WTC11 (cell line): ENCODE data around the gene SRRM2. TPM values are rescaled to one million over a fixed set of nuclear protein-coding genes. Genes with fewer than 3 reads are reported as not detected.

Source experiments
- ATAC-seq: fragments of 200-7000 bp; cut with Tn5 transposase; 2 replicates; pipeline ENCODE4 v1.10.0; 2021; ENCODE audit warnings: mild to moderate bottlenecking, moderate library complexity
- CTCF ChIA-PET: fragments of 300-600 bp; sonication (Branson Sonifier 250); formaldehyde crosslinking; loops from one replicate; lab custom pipeline; 2021; ENCODE audit warnings: antibody characterized with exemption; lab: Charles Lee
- POLR2A ChIA-PET: fragments of 350-600 bp; sonication (Branson Sonifier 250); formaldehyde crosslinking; loops from one replicate; lab custom pipeline; 2021; ENCODE audit warnings: antibody characterized with exemption; lab: Charles Lee
- DNase-seq: peaks from one replicate; pipeline ENCODE4 v3.0.0; 2021; ENCODE audit warnings: low spot score
- H3K27ac Mint-ChIP-seq: 2 replicates; pipeline ENCODE4 v1.8.0; 2021; ENCODE audit warnings: mixed read lengths
- H3K27me3 Mint-ChIP-seq: 2 replicates; pipeline ENCODE4 v1.8.0; 2021; ENCODE audit warnings: low read depth, mild to moderate bottlenecking, moderate library complexity, mixed read lengths
- H3K36me3 Mint-ChIP-seq: 2 replicates; pipeline ENCODE4 v1.8.0; 2021; ENCODE audit warnings: mixed read lengths
- H3K4me1 Mint-ChIP-seq: 2 replicates; pipeline ENCODE4 v1.8.0; 2022; ENCODE audit warnings: mixed read lengths
- H3K4me3 Mint-ChIP-seq: 2 replicates; pipeline ENCODE4 v1.8.0; 2021; ENCODE audit warnings: mild to moderate bottlenecking, moderate library complexity, mixed read lengths
- H3K9me3 Mint-ChIP-seq: 2 replicates; pipeline ENCODE4 v1.8.0; 2021; ENCODE audit warnings: mixed read lengths
- CTCF ChIP-seq: fragments of 200-600 bp; IDR thresholded peaks from 2 replicates; pipeline ENCODE4 v1.8.0; 2022; ENCODE audit warnings: antibody characterized with exemption
- EMX1 ChIP-seq: fragments of 250-450 bp; sonication (Bioruptor Pico); IDR thresholded peaks from 2 replicates; pipeline ENCODE4 v1.8.0; 2021; ENCODE audit warnings: mild to moderate bottlenecking
- FOXK1 ChIP-seq: sonication (generic); formaldehyde crosslinking; IDR thresholded peaks from 2 replicates; pipeline ENCODE4 v1.8.0; 2022; ENCODE audit warnings: mild to moderate bottlenecking, moderate library complexity, missing genetic modification reagents
- FOXP1 ChIP-seq: sonication (generic); formaldehyde crosslinking; IDR thresholded peaks from 2 replicates; pipeline ENCODE4 v1.8.0; 2022; ENCODE audit warnings: missing genetic modification reagents, mild to moderate bottlenecking, moderate library complexity, borderline replicate concordance
- GABPB1 ChIP-seq: sonication (generic); formaldehyde crosslinking; IDR thresholded peaks from 2 replicates; pipeline ENCODE4 v1.8.1; 2023; ENCODE audit warnings: mild to moderate bottlenecking, missing genetic modification reagents
- GRHL2 ChIP-seq: fragments of 250-450 bp; sonication (Bioruptor Pico); IDR thresholded peaks from 2 replicates; pipeline ENCODE4 v1.8.0; 2022; ENCODE audit warnings: mild to moderate bottlenecking, moderate library complexity; ENCODE audit not compliant: insufficient replicate concordance, severe bottlenecking
- MLX ChIP-seq: sonication (generic); formaldehyde crosslinking; IDR thresholded peaks from 2 replicates; pipeline ENCODE4 v1.8.1; 2023; ENCODE audit warnings: mild to moderate bottlenecking, missing genetic modification reagents, moderate library complexity
- MYBL2 ChIP-seq: sonication (generic); formaldehyde crosslinking; IDR thresholded peaks from 2 replicates; pipeline ENCODE4 v1.8.1; 2023; ENCODE audit warnings: mild to moderate bottlenecking, moderate library complexity, missing genetic modification reagents
- NFYB ChIP-seq: sonication (generic); formaldehyde crosslinking; conservative IDR thresholded peaks from 2 replicates; pipeline ENCODE4 v1.8.0; 2022; ENCODE audit warnings: low read depth, missing genetic modification reagents
- NR2C2 ChIP-seq: sonication (generic); formaldehyde crosslinking; IDR thresholded peaks from 2 replicates; pipeline ENCODE4 v1.8.0; 2022; ENCODE audit warnings: mild to moderate bottlenecking, missing genetic modification reagents
- SMAD3 ChIP-seq: sonication (generic); formaldehyde crosslinking; IDR thresholded peaks from 2 replicates; pipeline ENCODE4 v1.8.0; 2022; ENCODE audit warnings: missing genetic modification reagents, mild to moderate bottlenecking, borderline replicate concordance
- TCF7 ChIP-seq: sonication (generic); formaldehyde crosslinking; IDR thresholded peaks from 2 replicates; pipeline ENCODE4 v1.8.0; 2022; ENCODE audit warnings: mild to moderate bottlenecking, low read depth, missing genetic modification reagents, moderate library complexity
- USF1 ChIP-seq: sonication (generic); formaldehyde crosslinking; IDR thresholded peaks from 2 replicates; pipeline ENCODE4 v1.8.0; 2022; ENCODE audit warnings: mild to moderate bottlenecking, missing genetic modification reagents
- ZMAT4 ChIP-seq: fragments of 250-450 bp; sonication (Bioruptor Pico); IDR thresholded peaks from 2 replicates; pipeline ENCODE4 v1.9.0; 2021; ENCODE audit warnings: mild to moderate bottlenecking
- ZNF121 ChIP-seq: sonication (generic); formaldehyde crosslinking; IDR thresholded peaks from 2 replicates; pipeline ENCODE4 v1.8.0; 2023; ENCODE audit warnings: missing genetic modification reagents
- ZNF263 ChIP-seq: sonication (generic); formaldehyde crosslinking; IDR thresholded peaks from 2 replicates; pipeline ENCODE4 v1.8.1; 2022; ENCODE audit warnings: low read depth, mild to moderate bottlenecking, moderate library complexity, missing genetic modification reagents
- ZNF416 ChIP-seq: fragments of 250-450 bp; sonication (Bioruptor Pico); IDR thresholded peaks from 2 replicates; pipeline ENCODE4 v1.9.0; 2021; ENCODE audit warnings: mild to moderate bottlenecking, inconsistent platforms
- ZNF425 ChIP-seq: fragments of 250-450 bp; sonication (Bioruptor Pico); conservative IDR thresholded peaks from 2 replicates; pipeline ENCODE4 v1.9.0; 2021; ENCODE audit warnings: mild to moderate bottlenecking
- ZNF532 ChIP-seq: fragments of 250-450 bp; sonication (Bioruptor Pico); IDR thresholded peaks from 2 replicates; pipeline ENCODE4 v1.9.0; 2021; ENCODE audit warnings: mild to moderate bottlenecking, borderline replicate concordance
- total RNA-seq: library from RNA; stranded (reverse); gene quantifications from 3 replicates; pipeline ENCODE4 v1.2.3, GENCODE V29; 2021

Gene SRRM2
- total RNA-seq, 1 experiment from 2014 or later, result 823 TPM

- Mint-ChIP-seq H3K27ac (no peak overlapping the region), H3K4me3 (no peak overlapping the region), H3K9me3 (no peaks in the 10 kb centered on the region), H3K36me3 (peaks cover 10% of the 10 kb centered on the region), H3K27me3 (no peaks in the 10 kb centered on the region), H3K4me1 (no peaks in the 10 kb centered on the region)
- DNase-seq (no peak), ATAC-seq (no peak)
- ChIA-PET CTCF (no interaction called here), POLR2A (no interaction called here)
- TF ChIP-seq SMAD3 (CRISPR knock-in tag), result no peak
- no peak for TF ChIP-seq NFYB (CRISPR knock-in tag)
- no peak for TF ChIP-seq CTCF
- no peak for TF ChIP-seq ZNF121 (CRISPR knock-in tag)
- no peak for TF ChIP-seq EMX1 (CRISPR knock-in tag)
- TF ChIP-seq MYBL2 (CRISPR knock-in tag), result no peak
- TF ChIP-seq TCF7 (CRISPR knock-in tag), result no peak
- TF ChIP-seq ZNF416, result no peak
- no peak for TF ChIP-seq USF1 (CRISPR knock-in tag)
- TF ChIP-seq NR2C2 (CRISPR knock-in tag), result no peak
- no peak for TF ChIP-seq ZNF263
- no peak for TF ChIP-seq FOXK1 (CRISPR knock-in tag)
These were observed 47.1 kb upstream of the SRRM2 start for GRCh38 chr16:2705351-2705750.

GRCh38 chr16:2706085-2706484, 46.4 kb upstream of the SRRM2 start:
- peaks cover 10% of the 10 kb centered on the region for H3K36me3 Mint-ChIP-seq
- no peaks in the 10 kb centered on the region for H3K9me3 Mint-ChIP-seq
- POLR2A ChIA-PET, result no interaction called here
- DNase-seq (no peak), ATAC-seq (no peak)
- H3K4me3 Mint-ChIP-seq, result no peak overlapping the region
- no peak overlapping the region for H3K27ac Mint-ChIP-seq
- CTCF ChIA-PET, result no interaction called here
- H3K4me1 Mint-ChIP-seq, result no peaks in the 10 kb centered on the region
- no peaks in the 10 kb centered on the region for H3K27me3 Mint-ChIP-seq
- no peak for TF ChIP-seq ZNF532 (CRISPR knock-in tag)
- TF ChIP-seq GABPB1 (CRISPR knock-in tag), result no peak
- TF ChIP-seq MLX (CRISPR knock-in tag), result no peak
- TF ChIP-seq FOXP1 (CRISPR knock-in tag), result no peak
- no peak for TF ChIP-seq ZNF425 (CRISPR knock-in tag)
- no peak for TF ChIP-seq ZMAT4 (CRISPR knock-in tag)
- no peak for TF ChIP-seq GRHL2
- TF ChIP-seq, all 79 proteins: peak for 0
